ENCODE measurements around the gene KDM2A.

DNA sequence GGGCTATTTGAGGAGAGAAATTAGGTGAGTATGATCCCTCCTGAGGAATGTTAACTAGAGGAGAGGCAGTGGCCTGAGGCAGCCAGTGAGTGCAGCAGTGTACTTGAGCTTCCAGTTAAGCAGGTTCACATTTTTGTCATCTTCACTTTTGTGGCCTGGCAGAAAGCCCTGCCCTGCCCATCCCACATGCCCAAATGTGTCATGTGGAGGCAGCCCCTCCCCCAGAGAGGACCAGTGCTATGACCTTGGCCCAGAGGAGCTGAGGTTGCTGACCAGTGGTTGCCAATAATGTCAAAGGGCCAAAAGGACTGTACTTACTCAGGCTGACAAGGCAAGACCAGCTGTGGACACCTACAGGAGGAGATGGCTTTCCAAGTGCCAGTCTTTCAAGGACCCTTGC, 129.6 kb downstream of the KDM2A start:
- TF ChIP-seq CTCF (IDR thresholded peaks at IDR 0.05) (no peak), POLR2A (IDR thresholded peaks at IDR 0.05) (no peak), EP300 (IDR thresholded peaks at IDR 0.05; ENCODE audit: low read depth) (no peak), POLR2AphosphoS5 (IDR thresholded peaks at IDR 0.05) (no peak)

All from transverse colon (tissue), 4 donors.